Activated effector memory CD4-positive, alpha-beta T cell treated with Interleukin-2 at 50 U/mL for 16 hours (primary cell): ENCODE data around the gene ISY1.
"Not testable (repeated sequence)": the region's sequence is repeated elsewhere in the genome, so short reads cannot be mapped to it uniquely, and the experiment has no call there.

Experiments used
- DNase-seq: peaks from one replicate; pipeline ENCODE4 v3.0.0-alpha.2; 2020

The ISY1 gene

GRCh38 chr3:129165594-129165993 lies 4.7 kb upstream of the ISY1 start:
- not testable (repeated sequence) for DNase-seq

GRCh38 chr3:129164500-129164899 lies 3.6 kb upstream of the ISY1 start:
- DNase-seq, result no peak

- no peak for DNase-seq
Observed at GRCh38 chr3:129162729-129163579, 2.1 kb upstream of the ISY1 start.

GRCh38 chr3:129161860-129162271 lies 1.0 kb upstream of the ISY1 start:
- DNase-seq, result peak; percentile 13

GRCh38 chr3:129144786-129145185 lies 16.1 kb downstream of the ISY1 start:
- DNase-seq, result no peak

GRCh38 chr3:129141011-129141410 lies 19.9 kb downstream of the ISY1 start:
- not testable (repeated sequence) for DNase-seq

- DNase-seq, result no peak
Observed at GRCh38 chr3:129139911-129140310, 21.0 kb downstream of the ISY1 start.

- DNase-seq, result not testable (repeated sequence)
Observed at GRCh38 chr3:129136275-129136674, 24.6 kb downstream of the ISY1 start.

GRCh38 chr3:129132097-129132866 lies 28.6 kb downstream of the ISY1 start:
- DNase-seq, result no peak

- DNase-seq, result no peak
Observed at GRCh38 chr3:129131465-129132088, 29.3 kb downstream of the ISY1 start.

GRCh38 chr3:129130291-129130813 lies 30.5 kb downstream of the ISY1 start:
- DNase-seq, result no peak

- no peak for DNase-seq
Observed at GRCh38 chr3:129128357-129129155, 32.3 kb downstream of the ISY1 start.

- DNase-seq, result no peak
Observed at GRCh38 chr3:129126726-129127280, 34.1 kb downstream of the ISY1 start.

GRCh38 chr3:129123314-129124060 lies 37.4 kb downstream of the ISY1 start:
- DNase-seq, result no peak

- DNase-seq, result no peak
Observed at GRCh38 chr3:129122412-129123011, 38.4 kb downstream of the ISY1 start.

- peak; percentile 80 for DNase-seq
Observed at GRCh38 chr3:129121792-129122411, 39.0 kb downstream of the ISY1 start, which contains the start of gene RAB43. RAB43 (minus strand) TSS chr3:129121804; CDS start chr3:129121489, 315 bp downstream.

GRCh38 chr3:129121016-129121791 lies 39.7 kb downstream of the ISY1 start:
- peak; percentile 36 for DNase-seq

GRCh38 chr3:129120254-129121004 lies 40.4 kb downstream of the ISY1 start:
- DNase-seq, result peak; percentile 87
